Body of pancreas (tissue), 4 donors: ENCODE data around the gene NSL1.

Experiments used
- CTCF ChIP-seq, 7 experiments: fragments of 450-650 bp in 4 of 7; fragments of 200-600 bp in 3 of 7; sonication (generic) in 3 of 7; IDR thresholded peaks; one replicate each; pipeline ENCODE4 v1.5.1; 2016 to 2019; ENCODE audit warnings: antibody characterized with exemption in 7 of 7
- POLR2A ChIP-seq, 3 donors: fragments of 450-650 bp; IDR thresholded peaks; one replicate each; pipeline ENCODE4 v1.6.1; 2016; ENCODE audit warnings: antibody characterized with exemption in 3 of 3, mild to moderate bottlenecking in 2 of 3

GRCh38 chr1:212797681-212798080 is 6.1 kb upstream of the NSL1 start:
- TF ChIP-seq CTCF (IDR thresholded peaks at IDR 0.05) = no peak
- no peak for TF ChIP-seq POLR2A (IDR thresholded peaks at IDR 0.05)
